B cell (primary cell): Measurements from ENCODE around the gene GSTO2. TPM values are rescaled to one million over a fixed set of nuclear protein-coding genes. Genes with fewer than 3 reads are reported as not detected.

ENCODE experiments used
- ATAC-seq: fragments of 200-7000 bp; cut with Tn5 transposase; one replicate; pipeline ENCODE4 v1.10.0; 2021; ENCODE audit warnings: low read depth, mild to moderate bottlenecking, moderate number of reproducible peaks, moderate library complexity
- CTCF ChIA-PET: fragments of 350-600 bp; sonication (Branson Sonifier 250); formaldehyde crosslinking; loops from one replicate; lab custom pipeline; 2021; ENCODE audit warnings: antibody characterized with exemption, inconsistent platforms; lab: Charles Lee
- POLR2A ChIA-PET: fragments of 350-600 bp; sonication (Branson Sonifier 250); formaldehyde crosslinking; loops from one replicate; lab custom pipeline; 2021; ENCODE audit warnings: antibody characterized with exemption; lab: Charles Lee
- DNase-seq: peaks from one replicate; pipeline ENCODE4 v3.0.0; 2013
- H2AFZ ChIP-seq: 2 replicates; pipeline ENCODE4 v1.6.1; 2012; ENCODE audit warnings: mild to moderate bottlenecking, low read depth, low read length; ENCODE audit not compliant: insufficient read depth, poor library complexity, severe bottlenecking
- H3K27ac ChIP-seq, 2 donors: 1 replicate in 1 of 2; 2 replicates in 1 of 2; pipeline ENCODE4 v1.5.1; 2012 to 2013; ENCODE audit warnings: low read length in 2 of 2, mild to moderate bottlenecking in 2 of 2, moderate library complexity in 1 of 2
- H3K27me3 ChIP-seq, 4 experiments: fragments of 200-600 bp in 1 of 4; sonication (generic) in 1 of 4; replicated peaks in 1 of 4; 1 replicate in 2 of 4; 2 replicates in 2 of 4; pipeline versions ENCODE4 v1.6.1 to v1.7.0; 2013 to 2016; ENCODE audit warnings: low read length in 3 of 4, mild to moderate bottlenecking in 2 of 4, mixed read lengths in 1 of 4, moderate library complexity in 1 of 4; ENCODE audit not compliant: insufficient read depth in 4 of 4, control insufficient read depth in 3 of 4; ENCODE audit errors: control extremely low read depth in 1 of 4
- H3K36me3 ChIP-seq, 2 experiments: replicated peaks in 1 of 2; 1 replicate in 1 of 2; 2 replicates in 1 of 2; pipeline versions ENCODE4 v1.6.1 to v1.7.1; 2013; ENCODE audit warnings: low read length in 1 of 2; ENCODE audit not compliant: insufficient read depth in 2 of 2, control insufficient read depth in 1 of 2; ENCODE audit errors: control extremely low read depth in 1 of 2, extremely low read depth in 1 of 2
- H3K4me1 ChIP-seq, 2 donors: fragments of 200-600 bp in 1 of 2; sonication (generic) in 1 of 2; 1 replicate in 1 of 2; 2 replicates in 1 of 2; pipeline versions ENCODE4 v1.5.1 to v1.6.1; 2013 to 2017; ENCODE audit warnings: low read length in 2 of 2; ENCODE audit not compliant: control insufficient read depth in 2 of 2, insufficient read depth in 2 of 2
- H3K4me2 ChIP-seq: replicated peaks from 2 replicates; pipeline ENCODE3; 2012; ENCODE audit warnings: mild to moderate bottlenecking, low read depth, low read length; ENCODE audit not compliant: poor library complexity, severe bottlenecking
- H3K4me3 ChIP-seq, 5 experiments: fragments of 200-600 bp in 1 of 5; sonication (generic) in 1 of 5; 1 replicate in 3 of 5; 2 replicates in 2 of 5; pipeline versions ENCODE4 v1.5.1 to v1.7.0; 2011 to 2016; ENCODE audit warnings: low read length in 4 of 5, mild to moderate bottlenecking in 4 of 5, low read depth in 2 of 5, control low read depth in 1 of 5, moderate library complexity in 1 of 5; ENCODE audit not compliant: insufficient read depth in 1 of 5; ENCODE audit errors: control extremely low read depth in 1 of 5, extremely low read depth in 1 of 5
- H3K79me2 ChIP-seq: fragments of 200-600 bp; sonication (generic); one replicate; pipeline ENCODE4 v1.6.0; 2016; ENCODE audit warnings: low read length; ENCODE audit not compliant: control insufficient read depth, insufficient read depth
- H3K9ac ChIP-seq: fragments of 200-600 bp; sonication (generic); 2 replicates; pipeline ENCODE4 v1.6.1; 2017; ENCODE audit warnings: mild to moderate bottlenecking, low read length, moderate library complexity
- H3K9me3 ChIP-seq, 3 donors: one replicate each; pipeline versions ENCODE4 v1.6.1 to v1.7.1; 2013; ENCODE audit warnings: low read length in 2 of 3; ENCODE audit not compliant: control insufficient read depth in 2 of 3, insufficient read depth in 1 of 3; ENCODE audit errors: control extremely low read depth in 1 of 3
- H4K20me1 ChIP-seq: 2 replicates; pipeline ENCODE4 v1.6.0; 2012; ENCODE audit warnings: mild to moderate bottlenecking, low read length; ENCODE audit not compliant: insufficient read depth, control insufficient read depth, poor library complexity, severe bottlenecking
- H3K27ac Mint-ChIP-seq: one replicate; pipeline ENCODE4 v1.8.0; 2021; ENCODE audit warnings: mixed read lengths
- H3K27me3 Mint-ChIP-seq: one replicate; pipeline ENCODE4 v1.8.0; 2021; ENCODE audit warnings: mixed read lengths
- H3K4me1 Mint-ChIP-seq: one replicate; pipeline ENCODE4 v1.8.0; 2021; ENCODE audit warnings: mixed read lengths
- H3K4me3 Mint-ChIP-seq: one replicate; pipeline ENCODE4 v1.8.0; 2021; ENCODE audit warnings: mixed read lengths
- H3K9me3 Mint-ChIP-seq: one replicate; pipeline ENCODE4 v1.8.0; 2022; ENCODE audit warnings: mixed read lengths; ENCODE audit not compliant: insufficient read depth
- CTCF ChIP-seq: fragments of 200-600 bp; IDR thresholded peaks from one replicate; pipeline ENCODE4 v1.8.0; 2022; ENCODE audit warnings: antibody characterized with exemption, mild to moderate bottlenecking
- EZH2 ChIP-seq: IDR thresholded peaks from 2 replicates; pipeline ENCODE4 v1.6.1; 2012; ENCODE audit warnings: borderline replicate concordance, low read depth, mild to moderate bottlenecking, moderate library complexity, low read length; ENCODE audit not compliant: insufficient read depth, poor library complexity, severe bottlenecking
- WGBS: methylation state at CpG from one replicate; pipeline ENCODE4 v1.1.5; 2013; ENCODE audit warnings: missing lambda C conversion rate; ENCODE audit not compliant: insufficient coverage; 5-methylcytosine and 5-hydroxymethylcytosine counted together
- intact Hi-C: fragments of 100-400 bp; cut with micrococcal nuclease; formaldehyde crosslinking; loops from one replicate; pipeline ENCODE4 v1.10.0; 2022
- polyA plus RNA-seq: library from polyadenylated mRNA; depleted of rRNA; stranded (reverse); fragments of >200 nt; gene quantifications from 2 replicates; pipeline ENCODE4 v1.2.3, GENCODE V29; 2012
- total RNA-seq, 2 donors: library from RNA; stranded (reverse); fragments of 120-200 nt in 1 of 2; gene quantifications; 1 replicate in 1 of 2; 2 replicates in 1 of 2; pipeline versions ENCODE4 v1.2.3 to v1.2.4, GENCODE V29; 2013 to 2022

The GSTO2 gene
- total and polyA plus RNA-seq, 2 donors (not counting 1 experiment from before 2014, with no cell fraction given), result 0.16 to 0.89 TPM

- Histone ChIP-seq H3K79me2 (no peaks in the 10 kb centered on the region), H3K27ac (no peak overlapping the region), H3K4me2 (no peak overlapping the region), H4K20me1 (no peaks in the 10 kb centered on the region), H3K27me3 (peaks cover 0 to 17% (median 0%) of the 10 kb centered on the region in 4 experiments), H3K4me3 (no peak overlapping the region), H3K9ac (no peak overlapping the region), H3K9me3 (no peaks in the 10 kb centered on the region), H3K36me3 (no peaks in the 10 kb centered on the region), H2AFZ (no peak overlapping the region), H3K4me1 (peaks cover under 1 to 1% of the 10 kb centered on the region in 2 donors)
- Mint-ChIP-seq H3K9me3 (no peaks in the 10 kb centered on the region), H3K27me3 (peaks cover 26% of the 10 kb centered on the region), H3K4me1 (no peaks in the 10 kb centered on the region), H3K4me3 (no peak overlapping the region), H3K27ac (no peak overlapping the region)
- TF ChIP-seq CTCF, result no peak
- no peak for TF ChIP-seq EZH2
- intact Hi-C loops, result no loop called here
- no peak for DNase-seq
- ChIA-PET POLR2A (interaction anchor here (1.4 kb wide), 1 partner anchor 55 kb away, joined by 3 read pairs; no protein-coding TSS in a partner anchor), CTCF (interaction anchor here (1.1 to 9.9 kb wide), 5 partner anchors 9 to 55 kb away, joined by 3 to 221 read pairs (median 6); partner anchors contain the start of gene CFAP58)
- 100% methylated on average over 8 of the region's 10 CpGs for WGBS
- ATAC-seq, result no peak
Observed at GRCh38 chr10:104296687-104297436, 27.9 kb downstream of the GSTO2 start.
